Measurements from ENCODE around the gene TSPOAP1.

Gene TSPOAP1

DNA sequence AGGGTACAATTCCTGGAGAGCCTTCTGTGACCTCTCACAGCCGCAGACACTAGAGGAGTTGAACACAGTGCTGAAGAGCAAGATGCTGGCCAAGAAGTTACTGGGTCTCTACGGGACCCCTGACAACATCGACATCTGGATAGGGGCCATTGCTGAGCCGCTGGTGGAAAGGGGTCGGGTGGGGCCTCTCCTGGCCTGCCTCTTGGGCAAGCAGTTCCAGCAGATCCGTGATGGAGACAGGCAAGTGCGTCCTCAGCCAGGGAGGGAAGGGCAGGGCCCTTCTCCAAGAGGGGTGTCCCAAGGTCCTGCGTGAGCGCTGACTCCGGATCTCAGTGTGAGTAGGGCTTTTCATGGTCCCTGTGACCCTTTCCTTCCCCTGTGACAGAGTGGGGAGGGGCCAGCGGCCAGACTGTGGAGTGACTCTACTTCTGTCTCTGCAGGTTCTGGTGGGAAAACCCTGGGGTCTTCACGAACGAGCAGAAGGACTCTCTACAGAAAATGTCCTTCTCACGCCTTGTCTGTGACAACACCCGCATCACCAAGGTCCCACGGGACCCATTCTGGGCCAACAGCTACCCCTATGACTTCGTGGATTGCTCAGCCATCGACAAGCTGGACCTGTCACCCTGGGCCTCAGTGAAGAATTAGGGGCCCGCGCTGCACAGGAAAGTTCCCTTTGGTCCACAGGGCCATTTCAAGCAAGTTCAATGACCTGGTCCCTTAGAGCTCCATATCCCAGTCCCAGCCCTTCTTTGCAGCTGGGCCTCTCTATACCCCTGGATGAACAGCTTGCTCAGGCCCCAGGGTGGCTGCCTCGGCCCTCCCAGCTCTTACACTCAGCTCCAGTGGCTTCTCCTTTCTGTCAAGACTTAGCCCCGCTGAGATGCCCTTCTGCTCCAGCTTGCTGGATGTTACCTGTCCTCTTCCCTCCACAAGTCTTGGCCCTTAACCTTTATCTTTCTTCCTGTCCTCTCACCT is 61.0 kb downstream of the TSPOAP1 start:
- TF ChIP-seq, protein P1, sequence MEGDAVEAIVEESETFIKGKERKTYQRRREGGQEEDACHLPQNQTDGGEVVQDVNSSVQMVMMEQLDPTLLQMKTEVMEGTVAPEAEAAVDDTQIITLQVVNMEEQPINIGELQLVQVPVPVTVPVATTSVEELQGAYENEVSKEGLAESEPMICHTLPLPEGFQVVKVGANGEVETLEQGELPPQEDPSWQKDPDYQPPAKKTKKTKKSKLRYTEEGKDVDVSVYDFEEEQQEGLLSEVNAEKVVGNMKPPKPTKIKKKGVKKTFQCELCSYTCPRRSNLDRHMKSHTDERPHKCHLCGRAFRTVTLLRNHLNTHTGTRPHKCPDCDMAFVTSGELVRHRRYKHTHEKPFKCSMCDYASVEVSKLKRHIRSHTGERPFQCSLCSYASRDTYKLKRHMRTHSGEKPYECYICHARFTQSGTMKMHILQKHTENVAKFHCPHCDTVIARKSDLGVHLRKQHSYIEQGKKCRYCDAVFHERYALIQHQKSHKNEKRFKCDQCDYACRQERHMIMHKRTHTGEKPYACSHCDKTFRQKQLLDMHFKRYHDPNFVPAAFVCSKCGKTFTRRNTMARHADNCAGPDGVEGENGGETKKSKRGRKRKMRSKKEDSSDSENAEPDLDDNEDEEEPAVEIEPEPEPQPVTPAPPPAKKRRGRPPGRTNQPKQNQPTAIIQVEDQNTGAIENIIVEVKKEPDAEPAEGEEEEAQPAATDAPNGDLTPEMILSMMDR (conservative IDR thresholded peaks at IDR 0.05; ENCODE audit: low read depth, low read length) = no peak
- DNase-seq (ENCODE audit: low read depth) = no peak
- no peak overlapping the region for H3K4me3 ChIP-seq (ENCODE audit: low read depth, low read length)

DNA sequence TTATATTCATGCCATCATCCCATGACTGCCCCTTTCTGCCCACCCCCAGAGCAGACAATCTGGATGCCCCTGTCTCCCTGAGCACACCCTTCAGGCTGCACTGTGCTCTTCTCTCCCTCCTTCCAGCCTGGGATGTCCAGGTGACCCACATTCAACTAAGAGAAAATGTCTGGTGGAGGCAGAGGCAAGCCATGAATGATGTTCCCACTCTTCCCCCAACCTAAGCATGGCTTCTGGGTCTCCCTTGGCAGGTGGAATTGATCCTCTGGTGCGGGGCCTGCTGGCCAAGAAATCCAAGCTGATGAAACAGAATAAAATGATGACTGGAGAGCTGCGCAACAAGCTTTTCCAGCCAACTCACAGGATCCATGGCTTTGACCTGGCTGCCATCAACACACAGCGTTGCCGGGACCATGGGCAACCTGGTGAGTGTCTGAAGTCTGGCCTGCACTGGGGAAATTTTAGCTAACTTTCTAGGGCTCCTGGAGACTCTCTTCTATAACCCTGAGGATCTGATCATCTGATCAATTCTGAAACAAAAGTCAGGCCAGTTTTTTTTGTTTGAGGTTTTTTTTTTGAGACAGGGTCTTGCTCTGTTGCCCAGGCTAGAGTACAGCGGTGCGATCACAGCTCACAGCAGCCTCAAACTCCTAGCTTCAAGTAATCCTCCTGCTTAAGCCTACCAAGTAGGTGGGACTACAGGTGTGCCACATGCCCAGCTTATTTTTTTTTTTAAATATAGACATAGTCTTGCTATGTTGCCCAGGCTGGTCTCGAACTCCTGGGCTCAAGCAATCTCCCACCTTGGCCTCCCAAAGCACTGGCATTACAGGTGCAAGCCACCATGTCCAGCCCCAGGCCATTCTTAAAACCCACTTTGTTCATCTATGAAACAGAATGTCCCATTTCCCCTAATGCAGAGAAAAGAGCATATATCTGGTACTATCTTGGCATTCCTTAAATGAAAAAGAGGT is 62.4 kb downstream of the TSPOAP1 start:
- TF ChIP-seq, protein P1 (conservative IDR thresholded peaks at IDR 0.05; ENCODE audit: low read depth, low read length) = no peak
- DNase-seq (ENCODE audit: low read depth) = no peak

DNA sequence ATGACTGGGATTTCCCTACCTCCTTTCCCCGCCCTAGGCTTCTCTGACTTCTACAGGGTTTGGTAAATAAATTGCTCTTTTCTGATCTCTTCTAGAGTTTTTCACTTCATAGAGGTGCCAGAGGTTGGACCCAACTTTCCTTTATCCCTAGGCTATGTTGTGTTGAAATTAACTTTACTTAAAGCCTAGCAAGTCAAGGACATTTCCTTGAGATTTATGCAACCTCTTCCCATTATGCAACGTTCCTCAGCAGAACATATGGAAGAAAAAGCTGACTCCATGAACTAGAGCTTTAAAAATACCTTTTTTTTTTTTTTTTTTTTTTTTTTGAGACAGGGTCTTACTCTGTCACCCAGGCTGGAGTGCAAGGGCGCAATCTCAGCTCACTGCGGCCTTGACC is 63.3 kb downstream of the TSPOAP1 start:
- no peak overlapping the region for H3K4me3 ChIP-seq (ENCODE audit: low read depth, low read length)
- TF ChIP-seq, protein P1 (conservative IDR thresholded peaks at IDR 0.05; ENCODE audit: low read depth, low read length) = no peak
- no peak for DNase-seq (ENCODE audit: low read depth)

More for the DNA sequence above, 62.4 kb downstream of the TSPOAP1 start:
- no peak overlapping the region for H3K4me3 ChIP-seq (ENCODE audit: low read depth, low read length)

DNA sequence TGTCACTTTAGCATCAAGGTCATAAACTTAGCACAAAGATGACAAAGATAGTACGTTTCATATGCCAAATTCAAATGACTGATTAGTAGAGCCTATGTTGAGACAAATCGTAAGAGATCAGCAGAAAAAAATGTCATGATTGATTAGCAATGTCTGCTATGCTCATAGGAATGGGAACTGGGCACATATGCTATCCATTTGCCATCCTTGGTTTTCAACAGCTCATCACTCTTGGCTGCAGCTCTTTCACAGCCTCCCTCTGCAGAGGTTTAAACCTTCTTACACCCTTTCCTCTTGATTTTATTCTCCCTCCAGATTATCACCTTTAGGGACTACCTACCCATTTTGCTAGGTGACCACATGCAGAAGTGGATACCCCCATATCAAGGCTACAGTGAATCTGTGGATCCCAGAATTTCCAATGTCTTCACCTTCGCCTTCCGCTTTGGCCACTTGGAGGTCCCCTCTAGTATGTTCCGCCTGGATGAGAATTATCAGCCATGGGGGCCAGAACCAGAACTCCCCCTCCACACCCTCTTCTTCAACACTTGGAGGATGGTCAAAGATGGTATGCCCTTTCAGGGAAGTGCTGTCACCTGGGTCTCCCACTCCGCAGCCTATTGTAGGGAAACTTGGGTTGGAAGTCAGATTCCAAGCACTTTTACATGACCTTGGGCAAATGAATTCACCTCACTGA is 64.0 kb downstream of the TSPOAP1 start:
- TF ChIP-seq, protein P1 (conservative IDR thresholded peaks at IDR 0.05; ENCODE audit: low read depth, low read length) = no peak
- DNase-seq (ENCODE audit: low read depth) = no peak
- no peak overlapping the region for H3K4me3 ChIP-seq (ENCODE audit: low read depth, low read length)

DNA sequence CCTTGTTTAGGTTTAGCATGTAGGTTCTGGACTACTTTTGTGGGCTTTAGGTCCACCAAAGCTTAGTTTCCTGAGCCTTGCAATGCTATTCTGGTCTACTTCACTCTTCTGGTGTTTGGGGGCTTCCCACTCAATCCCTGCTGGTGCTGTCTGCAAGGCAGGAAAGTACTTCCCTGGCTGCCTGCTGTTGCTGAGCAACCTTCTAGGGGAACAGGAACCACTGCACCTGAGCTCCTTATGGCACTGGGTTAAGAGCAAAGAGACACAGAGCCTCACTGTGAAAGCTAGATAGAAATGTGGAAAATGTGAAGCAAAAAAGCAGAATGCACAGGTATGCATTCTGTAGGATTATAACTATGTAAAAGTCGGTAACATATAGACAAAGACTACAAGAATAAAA is 64.8 kb downstream of the TSPOAP1 start:
- H3K4me3 ChIP-seq (ENCODE audit: low read depth, low read length) = no peak overlapping the region
- TF ChIP-seq, protein P1 (conservative IDR thresholded peaks at IDR 0.05; ENCODE audit: low read depth, low read length) = no peak
- no peak for DNase-seq (ENCODE audit: low read depth)

DNA sequence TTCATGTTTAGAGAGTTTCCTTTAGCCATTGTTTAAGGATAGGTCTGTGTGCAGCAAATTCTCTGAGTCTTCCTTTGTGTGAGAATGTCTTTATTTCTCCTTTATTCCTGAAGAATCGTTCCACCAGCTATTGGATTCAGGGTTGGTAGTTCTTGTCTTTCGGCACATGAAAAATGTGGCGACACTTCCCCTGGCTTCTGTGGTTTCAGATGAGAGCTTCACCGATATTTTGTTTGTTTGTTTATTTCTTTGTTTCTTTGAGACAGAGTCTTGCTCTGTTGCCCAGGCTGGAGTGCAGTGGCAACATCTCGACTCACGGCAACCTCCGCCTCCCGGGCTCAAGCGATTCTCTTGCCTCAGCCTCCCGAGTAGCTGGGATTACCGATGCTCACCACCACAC is 66.4 kb downstream of the TSPOAP1 start:
- no peak for DNase-seq (ENCODE audit: low read depth)
- H3K4me3 ChIP-seq (ENCODE audit: low read depth, low read length) = no peak overlapping the region
- TF ChIP-seq, protein P1 (conservative IDR thresholded peaks at IDR 0.05; ENCODE audit: low read depth, low read length) = no peak
